ENCODE measurements around the gene MOV10.
"Not testable (repeated sequence)": the region's sequence is repeated elsewhere in the genome, so short reads cannot be mapped to it uniquely, and the experiment has no call there.

MOV10 gene

DNA sequence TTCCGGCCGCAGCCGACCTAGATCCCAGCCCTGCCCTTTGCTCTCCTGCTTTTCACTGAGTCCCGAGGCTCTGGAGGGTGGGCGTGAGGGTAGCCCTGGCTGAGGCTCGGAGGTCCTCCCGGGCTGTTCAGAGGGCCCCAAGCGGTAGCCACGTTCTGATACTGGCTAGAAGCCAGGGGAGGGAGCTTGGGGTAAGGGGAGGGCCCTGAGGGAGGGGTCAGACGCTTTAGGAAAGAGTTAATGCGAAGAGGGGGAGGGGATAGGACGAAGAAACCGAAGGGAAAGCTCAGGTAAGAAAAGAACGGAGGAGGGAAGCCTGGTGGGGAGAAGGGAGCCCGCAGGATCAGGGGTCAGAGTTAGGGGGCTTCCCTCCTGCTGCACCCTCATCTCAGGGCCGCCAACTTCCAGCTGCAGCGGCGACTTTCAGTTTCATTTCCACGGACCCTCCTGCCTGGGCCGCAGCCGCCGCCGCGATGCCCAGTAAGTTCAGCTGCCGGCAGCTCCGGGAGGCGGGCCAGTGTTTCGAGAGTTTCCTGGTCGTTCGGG is at the start of gene MOV10:
MOV10 (plus strand) TSS at position 220 of the 546 bp plus-strand sequence; CDS start at position 474, 254 bp downstream.
- DNase-seq: peak; percentile 33

DNA sequence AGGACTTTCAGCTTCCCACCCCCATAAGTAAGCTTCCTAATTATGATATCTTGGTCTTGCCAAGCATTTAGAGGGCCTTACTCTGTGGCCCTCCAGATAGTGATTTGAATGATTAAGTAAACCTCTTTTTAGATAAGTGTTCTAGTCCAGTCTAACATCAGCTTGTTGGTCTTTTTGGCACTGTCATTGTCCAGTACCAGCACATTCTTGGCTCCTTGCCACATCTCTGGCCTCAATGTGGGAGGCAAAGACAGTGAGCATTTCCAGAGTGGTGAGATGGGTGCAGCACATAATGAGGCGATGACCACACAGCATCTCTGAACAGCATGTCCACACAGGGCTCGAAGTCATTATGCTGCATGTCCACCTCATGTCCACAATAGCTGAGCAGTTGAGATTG is 48.8 kb upstream of the MOV10 start:
- no peak for DNase-seq

- DNase-seq: no peak
These were observed 48.3 kb upstream of the MOV10 start for GRCh38 chr1:112626193-112626592.

DNA sequence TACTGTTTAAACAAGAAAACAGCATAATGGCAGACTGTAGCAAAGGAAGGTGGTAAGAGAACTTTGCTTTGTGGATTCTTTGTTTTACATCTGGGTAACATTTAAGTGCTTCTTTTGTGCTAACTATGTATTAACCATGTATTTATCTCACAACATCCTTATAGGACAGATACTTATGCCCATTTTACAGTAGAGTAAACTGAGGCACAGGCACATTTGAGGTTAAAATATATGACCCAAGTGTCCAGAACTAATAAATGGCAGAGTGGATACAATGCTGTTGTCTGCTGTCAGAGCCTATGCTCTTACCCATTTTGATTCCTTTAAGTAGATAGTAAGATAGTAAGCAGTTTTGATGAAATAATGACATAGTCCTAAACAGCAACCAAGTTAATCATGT is 47.6 kb upstream of the MOV10 start:
- no peak for DNase-seq

DNA sequence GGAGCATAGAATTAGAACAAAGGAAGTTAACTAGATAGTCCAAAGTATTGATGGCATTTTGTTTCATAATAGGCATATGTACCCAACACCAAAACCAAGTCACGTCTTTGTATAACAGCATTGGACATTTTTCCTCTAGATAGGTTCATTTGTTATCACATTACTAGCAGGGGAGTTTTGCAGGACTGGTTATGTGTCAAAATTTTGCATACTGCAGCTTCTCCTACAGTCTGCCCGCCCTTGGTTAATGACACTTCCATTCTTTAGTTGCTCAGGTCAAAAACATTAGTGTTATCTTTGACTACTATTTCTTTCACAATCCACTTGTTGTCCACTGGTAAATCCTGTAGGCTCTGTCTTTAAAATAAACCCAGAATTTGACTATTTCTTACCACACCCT is 45.9 kb upstream of the MOV10 start:
- DNase-seq: no peak

DNA sequence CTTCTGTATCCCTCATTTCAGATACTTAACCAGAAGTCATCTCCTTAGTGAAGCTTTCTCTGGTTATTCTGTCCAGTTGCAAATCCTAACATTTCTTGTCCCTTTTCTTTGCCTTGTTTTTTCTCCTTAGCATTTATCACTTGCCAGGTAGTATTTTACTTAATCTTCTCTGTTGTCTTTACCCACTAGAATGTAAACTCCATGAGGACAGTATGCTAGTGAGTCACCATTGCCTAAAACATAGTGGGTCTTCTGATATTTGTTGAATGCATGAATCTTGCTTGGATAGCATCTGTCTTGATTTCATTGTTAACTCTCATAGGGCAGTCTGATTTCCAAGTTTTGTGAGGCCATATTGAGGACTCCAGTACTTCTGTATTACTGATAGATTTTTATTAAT is 45.2 kb upstream of the MOV10 start:
- DNase-seq: no peak

DNA sequence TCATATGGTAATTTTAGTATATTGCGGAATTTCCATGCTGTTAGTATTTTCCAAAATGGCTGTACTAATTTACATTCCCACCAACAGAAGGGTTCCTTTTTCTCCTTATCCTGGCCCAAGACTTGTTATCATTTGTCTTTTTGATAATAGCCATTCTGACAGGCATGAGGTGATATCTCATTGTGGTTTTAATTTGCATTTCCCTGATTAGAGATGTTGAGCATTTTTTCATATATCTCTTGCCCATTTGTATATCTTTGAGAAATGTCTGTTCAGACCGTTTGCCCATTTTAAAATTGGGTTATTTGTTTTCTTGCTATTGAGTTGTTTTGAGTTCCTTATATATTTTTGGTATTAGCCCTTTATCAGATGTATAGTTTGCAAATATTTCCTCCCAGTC is 40.8 kb upstream of the MOV10 start:
- DNase-seq: no peak

GRCh38 chr1:112634367-112634766 is 40.1 kb upstream of the MOV10 start:
- DNase-seq: no peak

GRCh38 chr1:112636056-112636455 is 38.4 kb upstream of the MOV10 start:
- DNase-seq: no peak

GRCh38 chr1:112636597-112637253 is 37.7 kb upstream of the MOV10 start:
- DNase-seq: no peak

- DNase-seq: no peak
These were observed 37.0 kb upstream of the MOV10 start for GRCh38 chr1:112637254-112638109.

DNA sequence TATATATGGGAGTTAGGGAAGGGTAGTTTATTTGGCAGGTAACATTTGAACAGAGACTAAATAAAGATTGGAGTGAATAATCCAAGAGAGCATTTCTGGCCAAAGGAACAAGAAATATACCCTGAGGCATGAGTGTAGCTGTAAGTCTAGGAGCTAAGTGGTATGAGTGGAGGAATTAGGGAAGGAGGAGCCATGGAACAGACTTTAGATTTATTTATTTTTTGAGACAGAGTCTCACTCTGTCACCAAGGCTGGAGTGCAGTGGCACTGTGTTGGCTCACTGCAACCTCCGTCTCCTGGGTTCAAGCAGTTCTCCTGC is 36.4 kb upstream of the MOV10 start:
- DNase-seq: no peak

- DNase-seq: not testable (repeated sequence)
These were observed 34.0 kb upstream of the MOV10 start for GRCh38 chr1:112640437-112640836.

DNA sequence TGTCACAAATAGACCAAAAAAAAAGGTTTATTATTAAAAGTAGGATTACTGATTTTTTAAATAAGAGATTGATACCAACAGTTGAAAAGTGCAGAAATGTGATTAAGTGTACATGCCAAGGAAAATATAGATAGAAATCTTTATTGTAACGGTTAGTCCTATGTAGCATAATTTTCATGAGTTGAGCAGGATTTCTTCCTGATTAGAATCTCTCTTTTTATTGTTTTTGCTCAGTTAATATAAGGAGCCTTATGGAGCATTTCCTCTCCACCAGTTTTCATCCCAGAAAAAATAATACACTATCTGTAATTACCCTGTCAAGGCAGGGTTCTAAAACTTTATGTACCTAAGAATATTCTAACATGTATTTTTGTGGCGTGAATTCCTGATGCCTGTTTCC is 31.4 kb upstream of the MOV10 start:
- DNase-seq: no peak

GRCh38 chr1:112646225-112646624 is 28.2 kb upstream of the MOV10 start:
- DNase-seq: no peak

GRCh38 chr1:112651205-112651604 is 23.3 kb upstream of the MOV10 start:
- DNase-seq: no peak

DNA sequence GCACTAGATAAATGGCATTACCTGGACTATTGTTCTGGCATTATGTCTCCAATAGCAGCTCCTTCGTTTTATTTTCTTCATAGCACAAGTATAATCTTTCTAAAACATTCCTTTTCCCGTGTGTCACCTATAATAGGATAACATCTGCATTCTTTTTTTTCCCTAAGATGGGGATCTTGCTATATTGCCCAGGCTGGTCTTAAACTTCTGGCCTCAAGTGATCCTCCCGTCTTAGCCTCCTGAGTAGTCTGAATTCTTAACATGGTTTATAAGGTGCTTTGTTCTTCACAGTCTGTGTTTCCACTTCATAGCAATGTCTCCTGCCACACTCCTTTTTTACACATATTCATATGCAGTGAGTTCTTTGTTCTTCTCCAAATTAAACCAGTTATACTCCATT is 8.6 kb upstream of the MOV10 start:
- no peak for DNase-seq

DNA sequence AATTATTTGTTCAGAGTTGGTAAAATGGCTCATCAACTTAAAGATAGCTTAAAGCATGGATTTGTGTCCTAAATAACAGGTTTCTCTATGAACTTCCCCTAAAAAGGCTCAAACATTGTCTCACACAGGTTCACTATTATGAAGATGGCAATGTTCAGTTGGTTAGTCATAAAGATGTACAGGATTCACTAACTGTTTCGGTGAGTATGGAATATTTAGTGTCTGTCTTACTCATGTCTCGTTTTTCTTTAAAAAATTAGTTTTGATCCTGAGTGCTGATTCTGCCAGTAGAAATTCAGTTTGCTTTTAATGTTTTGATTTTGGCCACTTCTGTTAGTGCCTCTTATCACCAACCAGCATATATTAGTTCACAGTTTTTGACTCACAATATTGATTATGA is 7.5 kb upstream of the MOV10 start:
- DNase-seq: no peak

DNA sequence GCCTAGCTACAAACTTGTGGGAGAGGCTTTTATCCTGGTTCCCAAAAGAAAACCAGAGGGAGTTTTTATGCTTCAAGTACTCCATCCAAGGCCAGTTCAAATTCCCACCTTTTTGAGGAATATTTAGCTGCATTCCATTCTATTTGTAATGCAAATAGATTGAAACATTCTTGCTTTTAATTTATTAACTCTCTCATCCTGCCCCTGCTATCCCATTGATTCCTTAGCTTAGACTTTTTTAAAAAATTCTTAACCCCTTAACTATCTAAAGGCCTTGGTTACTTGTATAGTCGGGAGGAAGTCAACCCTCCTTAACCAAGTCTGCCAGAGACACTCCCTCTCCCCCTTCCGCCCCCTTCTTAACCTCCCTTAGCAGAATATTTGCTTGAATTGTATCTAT is 2.5 kb upstream of the MOV10 start:
- DNase-seq: no peak

DNA sequence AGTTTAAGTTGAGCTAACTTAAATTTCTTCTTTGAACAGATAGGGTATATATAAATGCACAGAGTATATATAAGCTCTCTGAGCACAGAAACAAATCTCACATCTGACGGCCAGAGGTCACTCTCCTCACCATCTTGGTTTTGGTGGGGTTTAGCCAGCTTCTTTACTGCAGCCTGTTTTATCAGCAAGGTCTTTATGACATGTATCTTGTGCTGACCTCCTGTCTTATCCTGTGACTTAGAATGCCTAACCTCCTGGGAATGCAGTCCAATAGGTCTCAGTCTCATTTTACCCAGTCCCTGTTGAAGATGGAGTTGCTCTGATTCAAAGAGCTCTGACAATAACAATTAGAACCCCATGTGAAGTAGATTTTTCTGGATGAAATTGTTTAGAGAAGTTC is 1.6 kb upstream of the MOV10 start:
- DNase-seq: no peak

DNA sequence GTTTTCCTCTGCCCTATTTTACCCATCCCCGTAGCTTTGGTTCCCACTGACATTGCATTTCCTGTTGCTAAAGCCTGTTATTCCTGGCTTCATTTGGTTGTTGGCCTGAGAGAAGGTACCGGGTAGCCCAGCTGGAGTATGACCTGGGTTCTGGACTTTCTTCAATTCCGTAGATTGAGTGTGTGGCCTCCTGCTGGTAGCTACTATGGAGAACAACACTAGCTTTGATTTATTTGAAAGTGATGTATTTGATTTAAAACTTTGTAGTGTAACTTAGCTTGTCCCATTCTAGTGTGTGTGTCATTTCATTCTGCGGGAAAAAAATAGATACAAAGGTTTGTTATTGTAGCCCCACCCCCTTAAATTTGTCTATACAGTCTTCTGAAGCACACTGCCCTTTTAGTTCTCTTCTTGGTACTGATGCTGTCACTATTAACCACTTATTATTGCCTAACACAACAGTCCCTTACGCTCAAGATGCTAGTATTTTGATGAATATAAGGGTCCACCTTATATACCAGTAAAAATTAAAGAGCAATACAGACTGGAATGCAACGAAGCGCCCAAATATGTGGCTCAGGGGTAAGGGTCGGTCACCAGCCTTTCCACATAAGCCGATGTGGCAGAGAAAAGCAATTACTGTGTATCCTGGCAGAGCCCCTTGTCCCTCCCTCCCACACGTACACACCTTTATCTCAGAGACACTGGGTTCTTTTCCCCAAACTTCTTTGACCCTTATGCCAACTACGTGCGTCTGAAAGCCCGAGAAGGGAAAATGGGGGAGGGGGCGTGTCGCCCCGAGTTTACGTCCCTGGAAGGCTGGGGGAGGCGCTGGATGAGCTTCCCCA is 643 bp upstream of the MOV10 start:
- no peak for DNase-seq

DNA sequence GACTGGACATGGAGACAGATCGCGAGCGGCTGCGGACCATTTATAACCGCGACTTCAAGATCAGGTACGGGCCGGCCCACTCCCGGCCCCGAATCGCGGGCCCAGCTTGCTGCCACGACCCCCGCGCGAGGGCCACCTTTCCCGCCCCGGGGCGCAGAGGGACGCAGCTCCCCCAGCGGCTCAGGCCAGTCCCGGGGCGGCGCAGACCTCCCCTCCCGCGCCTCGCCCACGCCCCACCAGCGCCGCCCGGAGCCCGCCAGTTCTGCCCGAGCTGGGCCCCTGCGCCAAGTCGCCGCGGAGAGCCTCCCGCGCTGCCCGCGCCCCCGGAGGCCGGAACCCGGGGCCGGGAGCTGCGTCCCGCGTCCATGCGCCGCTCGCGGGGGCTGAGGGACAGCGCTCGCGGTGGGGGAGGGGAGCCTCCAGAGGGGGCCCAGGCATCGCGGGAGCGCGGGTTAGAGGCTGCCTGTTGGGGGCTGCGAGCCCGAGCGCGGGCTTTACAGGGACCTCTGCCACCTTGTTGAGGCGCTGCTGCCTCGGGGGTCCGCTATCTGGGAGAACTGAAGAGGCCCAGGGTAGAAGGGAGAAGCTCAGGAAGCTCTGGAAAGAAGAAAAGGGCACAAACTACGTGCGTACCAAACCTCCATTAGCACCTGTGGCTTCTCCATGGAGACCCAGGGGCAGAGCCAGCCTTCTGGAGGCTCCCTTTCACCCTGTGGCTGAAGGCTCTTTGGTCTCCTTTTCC is 698 bp downstream of the MOV10 start:
- DNase-seq: no peak

All from NCI-H1417 treated with DMSO at 0.1 percent for 48 hours (cell line).